HL-60 (cell line): Measurements from ENCODE around the gene CLDN11.

Experiments used
- DNase-seq, 2 experiments: peaks; one replicate each; pipeline ENCODE4 v3.0.0-alpha.2; 2010 to 2020; ENCODE audit warnings: low read depth in 1 of 2, low spot score in 1 of 2
- H3K27ac ChIP-seq: fragments of 250-450 bp; sonication (Bioruptor Pico); replicated peaks from 2 replicates; pipeline ENCODE4 v1.5.1; 2020; ENCODE audit warnings: mild to moderate bottlenecking, moderate library complexity
- H3K27me3 ChIP-seq: fragments of 250-450 bp; sonication (Bioruptor Pico); 2 replicates; pipeline ENCODE4 v1.5.1; 2021; ENCODE audit warnings: mild to moderate bottlenecking, moderate library complexity; ENCODE audit not compliant: insufficient read depth, poor library complexity, severe bottlenecking
- H3K4me3 ChIP-seq: replicated peaks from 2 replicates; pipeline ENCODE4 v1.5.1; 2011; ENCODE audit warnings: mild to moderate bottlenecking, control low read depth, low read length; ENCODE audit not compliant: insufficient read depth
- GABPA ChIP-seq: IDR thresholded peaks from 2 replicates; pipeline ENCODE4 v1.6.1; 2012; ENCODE audit warnings: low read depth
- POLR2AphosphoS5 ChIP-seq: IDR thresholded peaks from 2 replicates; pipeline ENCODE4 v1.6.1; 2012; ENCODE audit warnings: low read depth
- SPI1 ChIP-seq: IDR thresholded peaks from 2 replicates; pipeline ENCODE4 v1.6.1; 2012; ENCODE audit warnings: low read depth, mild to moderate bottlenecking, borderline replicate concordance
- TF ChIP-seq, protein P1 (sequence below): IDR thresholded peaks from one replicate; pipeline ENCODE4 v1.5.1; 2011; ENCODE audit warnings: low read length, control low read depth, inconsistent platforms; ENCODE audit not compliant: insufficient read depth
- TF ChIP-seq, protein P2 (sequence below): IDR thresholded peaks from 2 replicates; pipeline ENCODE4 v1.6.1; 2012; ENCODE audit warnings: low read depth; ENCODE audit not compliant: insufficient replicate concordance

The CLDN11 gene

GRCh38 chr3:170441412-170441811, 22.7 kb downstream of the CLDN11 start:
- no peak for DNase-seq
- peaks cover 2% of the 10 kb centered on the region for H3K27me3 ChIP-seq
- H3K27ac ChIP-seq: no peak overlapping the region
- no peak overlapping the region for H3K4me3 ChIP-seq
- TF ChIP-seq SPI1 (no peak), GABPA (no peak), POLR2AphosphoS5 (no peak)
- TF ChIP-seq, protein P1, sequence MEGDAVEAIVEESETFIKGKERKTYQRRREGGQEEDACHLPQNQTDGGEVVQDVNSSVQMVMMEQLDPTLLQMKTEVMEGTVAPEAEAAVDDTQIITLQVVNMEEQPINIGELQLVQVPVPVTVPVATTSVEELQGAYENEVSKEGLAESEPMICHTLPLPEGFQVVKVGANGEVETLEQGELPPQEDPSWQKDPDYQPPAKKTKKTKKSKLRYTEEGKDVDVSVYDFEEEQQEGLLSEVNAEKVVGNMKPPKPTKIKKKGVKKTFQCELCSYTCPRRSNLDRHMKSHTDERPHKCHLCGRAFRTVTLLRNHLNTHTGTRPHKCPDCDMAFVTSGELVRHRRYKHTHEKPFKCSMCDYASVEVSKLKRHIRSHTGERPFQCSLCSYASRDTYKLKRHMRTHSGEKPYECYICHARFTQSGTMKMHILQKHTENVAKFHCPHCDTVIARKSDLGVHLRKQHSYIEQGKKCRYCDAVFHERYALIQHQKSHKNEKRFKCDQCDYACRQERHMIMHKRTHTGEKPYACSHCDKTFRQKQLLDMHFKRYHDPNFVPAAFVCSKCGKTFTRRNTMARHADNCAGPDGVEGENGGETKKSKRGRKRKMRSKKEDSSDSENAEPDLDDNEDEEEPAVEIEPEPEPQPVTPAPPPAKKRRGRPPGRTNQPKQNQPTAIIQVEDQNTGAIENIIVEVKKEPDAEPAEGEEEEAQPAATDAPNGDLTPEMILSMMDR: no peak
- TF ChIP-seq, protein P2, sequence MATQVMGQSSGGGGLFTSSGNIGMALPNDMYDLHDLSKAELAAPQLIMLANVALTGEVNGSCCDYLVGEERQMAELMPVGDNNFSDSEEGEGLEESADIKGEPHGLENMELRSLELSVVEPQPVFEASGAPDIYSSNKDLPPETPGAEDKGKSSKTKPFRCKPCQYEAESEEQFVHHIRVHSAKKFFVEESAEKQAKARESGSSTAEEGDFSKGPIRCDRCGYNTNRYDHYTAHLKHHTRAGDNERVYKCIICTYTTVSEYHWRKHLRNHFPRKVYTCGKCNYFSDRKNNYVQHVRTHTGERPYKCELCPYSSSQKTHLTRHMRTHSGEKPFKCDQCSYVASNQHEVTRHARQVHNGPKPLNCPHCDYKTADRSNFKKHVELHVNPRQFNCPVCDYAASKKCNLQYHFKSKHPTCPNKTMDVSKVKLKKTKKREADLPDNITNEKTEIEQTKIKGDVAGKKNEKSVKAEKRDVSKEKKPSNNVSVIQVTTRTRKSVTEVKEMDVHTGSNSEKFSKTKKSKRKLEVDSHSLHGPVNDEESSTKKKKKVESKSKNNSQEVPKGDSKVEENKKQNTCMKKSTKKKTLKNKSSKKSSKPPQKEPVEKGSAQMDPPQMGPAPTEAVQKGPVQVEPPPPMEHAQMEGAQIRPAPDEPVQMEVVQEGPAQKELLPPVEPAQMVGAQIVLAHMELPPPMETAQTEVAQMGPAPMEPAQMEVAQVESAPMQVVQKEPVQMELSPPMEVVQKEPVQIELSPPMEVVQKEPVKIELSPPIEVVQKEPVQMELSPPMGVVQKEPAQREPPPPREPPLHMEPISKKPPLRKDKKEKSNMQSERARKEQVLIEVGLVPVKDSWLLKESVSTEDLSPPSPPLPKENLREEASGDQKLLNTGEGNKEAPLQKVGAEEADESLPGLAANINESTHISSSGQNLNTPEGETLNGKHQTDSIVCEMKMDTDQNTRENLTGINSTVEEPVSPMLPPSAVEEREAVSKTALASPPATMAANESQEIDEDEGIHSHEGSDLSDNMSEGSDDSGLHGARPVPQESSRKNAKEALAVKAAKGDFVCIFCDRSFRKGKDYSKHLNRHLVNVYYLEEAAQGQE: no peak

DNA sequence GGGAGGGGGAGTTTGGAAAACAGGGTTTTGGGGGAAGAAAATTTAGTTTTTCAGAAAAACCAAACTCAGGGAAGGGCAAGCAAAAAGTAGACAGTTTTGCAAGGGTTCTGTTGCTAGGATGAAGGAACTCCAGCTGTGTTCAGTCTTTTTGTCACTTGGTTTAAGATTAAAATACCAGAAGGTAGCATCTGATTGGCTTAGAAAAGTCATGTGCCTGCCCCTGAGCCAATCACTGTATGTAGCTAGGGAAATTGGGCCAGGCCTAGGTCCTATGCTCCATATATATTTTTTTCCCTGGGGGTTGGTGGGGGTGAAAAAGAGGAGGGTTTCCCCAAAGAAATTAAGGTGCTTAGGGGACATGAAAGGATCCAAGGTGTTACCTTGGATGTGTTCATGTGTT, 24.3 kb downstream of the CLDN11 start:
- Histone ChIP-seq H3K27me3 (no peaks in the 10 kb centered on the region), H3K27ac (no peak overlapping the region), H3K4me3 (no peak overlapping the region)
- TF ChIP-seq SPI1: no peak
- TF ChIP-seq, protein P2: no peak
- no peak for TF ChIP-seq GABPA
- no peak for TF ChIP-seq POLR2AphosphoS5
- TF ChIP-seq, protein P1: no peak
- DNase-seq: no peak

- no peaks in the 10 kb centered on the region for H3K27me3 ChIP-seq
- DNase-seq: no peak
- no peak overlapping the region for H3K4me3 ChIP-seq
- H3K27ac ChIP-seq: no peak overlapping the region
- no peak for TF ChIP-seq POLR2AphosphoS5
- no peak for TF ChIP-seq SPI1
- no peak for TF ChIP-seq GABPA
- TF ChIP-seq, protein P2: no peak
- TF ChIP-seq, protein P1: no peak
Measured at GRCh38 chr3:170443457-170443856, 24.8 kb downstream of the CLDN11 start.
